GM18520 (cell line): ENCODE results near the gene RBCK1.
"Not testable (repeated sequence)": the region's sequence is repeated elsewhere in the genome, so short reads cannot be mapped to it uniquely, and the experiment has no call there.

Source experiments
- ATAC-seq: cut with Tn5 transposase; IDR thresholded peaks from one replicate; pipeline ENCODE4 v1.9.1; 2021; ENCODE audit not compliant: unreplicated experiment

Gene RBCK1

DNA sequence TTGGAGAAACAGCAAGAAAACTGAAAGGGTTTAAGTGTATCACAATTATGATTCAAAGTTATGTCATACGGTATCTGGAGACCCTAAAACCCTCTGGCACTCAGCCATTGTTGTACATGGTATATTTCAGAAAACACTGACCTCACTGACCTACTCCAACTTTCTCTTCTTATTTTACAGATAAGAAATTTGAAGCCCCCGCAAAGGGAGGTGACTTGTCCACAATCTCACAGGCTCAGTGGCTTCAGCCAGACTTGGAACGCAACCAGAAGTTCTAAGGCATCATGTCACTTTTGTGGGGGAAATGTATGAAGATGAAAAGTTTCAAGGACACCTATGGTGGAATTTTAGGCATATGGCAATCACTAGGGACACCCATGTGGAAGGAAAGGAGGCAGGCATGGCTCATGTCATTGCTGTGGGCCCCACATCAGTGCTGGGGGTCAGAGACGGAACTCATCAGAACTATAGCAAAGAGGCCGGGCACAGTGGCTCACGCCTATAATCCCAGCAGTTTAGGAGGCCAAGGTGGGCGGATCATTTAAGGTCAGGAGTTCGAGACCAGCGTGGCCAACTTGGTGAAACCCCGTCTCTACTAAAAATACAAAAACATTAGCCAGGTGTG is 32.7 kb upstream of the RBCK1 start:
- no peak for ATAC-seq

DNA sequence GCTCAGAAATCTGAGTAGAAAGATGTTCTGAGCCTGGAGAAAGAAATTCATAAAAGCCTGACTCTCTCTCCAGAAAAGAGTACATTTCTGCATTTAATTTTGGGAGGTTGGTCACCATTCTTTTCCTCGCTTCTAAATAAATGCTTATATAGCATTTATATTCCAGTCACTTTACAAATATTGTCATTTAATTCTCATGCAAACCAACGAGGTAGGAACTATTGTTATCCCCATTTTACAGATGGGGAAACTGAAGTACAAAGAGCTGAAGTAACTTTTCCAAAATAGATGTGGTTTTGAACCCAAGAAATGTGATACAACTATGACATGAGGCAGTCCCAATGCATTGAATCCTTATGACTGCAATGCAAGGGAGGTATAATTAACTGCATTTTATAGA is 32.0 kb upstream of the RBCK1 start:
- ATAC-seq, result no peak

DNA sequence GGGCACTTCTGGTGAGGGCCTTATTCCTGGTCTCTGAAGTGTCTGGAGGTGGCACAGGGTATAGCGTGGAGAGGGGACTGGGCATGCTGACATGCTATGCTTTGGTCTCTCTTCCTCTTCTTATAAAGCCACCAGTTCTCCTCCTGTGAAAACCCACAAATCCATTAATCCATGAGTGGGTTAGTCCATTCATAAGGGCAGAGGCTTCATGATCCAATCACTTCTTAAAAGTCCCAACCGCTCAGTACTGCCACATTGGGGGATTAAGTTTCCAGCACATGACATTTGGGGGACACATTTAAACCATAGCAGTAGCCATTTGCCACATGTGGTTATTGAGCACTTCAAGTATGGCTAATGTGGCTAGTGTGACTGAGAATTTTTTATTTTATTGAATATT is 31.3 kb upstream of the RBCK1 start:
- no peak for ATAC-seq

DNA sequence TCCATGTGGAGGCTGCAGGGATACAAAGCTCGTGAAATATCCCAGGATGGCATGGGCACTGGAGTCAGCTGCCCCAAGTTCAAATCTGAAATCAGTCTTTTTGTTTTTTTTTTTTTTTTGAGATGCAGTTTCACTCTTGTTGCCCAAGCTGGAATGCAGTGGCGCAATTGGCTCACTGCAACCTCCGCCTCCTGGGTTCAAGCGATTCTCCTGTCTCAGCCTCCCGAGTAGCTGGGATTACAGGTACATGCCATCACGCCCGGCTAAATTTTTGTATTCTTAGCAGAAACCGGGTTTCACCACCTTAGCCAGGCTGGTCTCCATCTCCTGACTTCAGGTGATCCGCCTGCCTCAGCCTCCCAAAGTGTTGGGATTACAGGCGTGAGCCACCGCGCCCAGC is 30.5 kb upstream of the RBCK1 start:
- not testable (repeated sequence) for ATAC-seq

DNA sequence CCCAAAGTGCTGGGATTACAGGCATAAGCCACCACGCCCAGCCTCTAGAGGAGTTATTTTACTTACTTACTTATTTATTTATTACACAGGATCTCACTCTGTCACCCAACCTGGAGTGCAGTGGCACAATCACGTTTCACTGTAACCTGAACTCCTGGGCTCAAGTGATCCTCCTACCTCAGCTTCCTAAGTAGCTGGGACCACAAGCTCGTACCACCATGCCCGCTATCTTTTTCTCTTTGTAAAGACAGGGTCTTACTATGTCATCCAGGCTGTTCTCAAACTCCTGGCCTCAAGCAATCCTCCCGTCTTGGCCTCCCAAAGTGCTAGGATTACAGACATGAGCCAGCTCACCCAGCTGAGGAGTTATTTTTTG is 29.1 kb upstream of the RBCK1 start:
- ATAC-seq, result no peak

DNA sequence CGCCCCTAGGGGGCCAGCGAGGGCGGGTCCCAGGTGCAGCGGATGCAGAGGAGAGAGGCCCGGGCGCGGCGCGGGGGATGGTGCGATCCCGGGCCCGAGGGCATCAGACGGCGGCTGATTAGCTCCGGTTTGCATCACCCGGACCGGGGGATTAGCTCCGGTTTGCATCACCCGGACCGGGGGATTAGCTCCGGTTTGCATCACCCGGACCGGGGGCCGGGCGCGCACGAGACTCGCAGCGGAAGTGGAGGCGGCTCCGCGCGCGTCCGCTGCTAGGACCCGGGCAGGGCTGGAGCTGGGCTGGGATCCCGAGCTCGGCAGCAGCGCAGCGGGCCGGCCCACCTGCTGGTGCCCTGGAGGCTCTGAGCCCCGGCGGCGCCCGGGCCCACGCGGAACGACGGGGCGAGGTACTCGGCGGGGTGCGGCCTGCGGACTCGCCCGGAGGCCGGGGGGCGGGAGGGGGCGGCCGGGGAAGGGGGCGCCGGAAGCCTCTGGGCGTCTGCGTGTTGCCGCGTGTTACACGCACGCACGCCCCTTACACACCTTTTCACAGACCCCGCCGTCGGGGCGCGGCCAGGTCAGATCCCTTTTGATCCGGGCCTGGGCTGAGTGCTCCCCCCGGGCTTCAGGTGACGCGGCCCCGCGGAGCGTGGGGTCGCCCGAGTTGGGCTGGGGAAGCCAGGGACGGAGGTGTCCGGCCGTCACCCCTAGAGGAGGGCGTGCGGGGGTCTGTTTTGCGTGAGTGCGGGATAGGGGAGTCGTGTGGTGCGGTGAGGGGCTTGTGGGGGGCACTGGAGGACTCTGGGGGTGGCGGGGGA is 27.1 kb upstream of the RBCK1 start:
- ATAC-seq, result peak; percentile 38

DNA sequence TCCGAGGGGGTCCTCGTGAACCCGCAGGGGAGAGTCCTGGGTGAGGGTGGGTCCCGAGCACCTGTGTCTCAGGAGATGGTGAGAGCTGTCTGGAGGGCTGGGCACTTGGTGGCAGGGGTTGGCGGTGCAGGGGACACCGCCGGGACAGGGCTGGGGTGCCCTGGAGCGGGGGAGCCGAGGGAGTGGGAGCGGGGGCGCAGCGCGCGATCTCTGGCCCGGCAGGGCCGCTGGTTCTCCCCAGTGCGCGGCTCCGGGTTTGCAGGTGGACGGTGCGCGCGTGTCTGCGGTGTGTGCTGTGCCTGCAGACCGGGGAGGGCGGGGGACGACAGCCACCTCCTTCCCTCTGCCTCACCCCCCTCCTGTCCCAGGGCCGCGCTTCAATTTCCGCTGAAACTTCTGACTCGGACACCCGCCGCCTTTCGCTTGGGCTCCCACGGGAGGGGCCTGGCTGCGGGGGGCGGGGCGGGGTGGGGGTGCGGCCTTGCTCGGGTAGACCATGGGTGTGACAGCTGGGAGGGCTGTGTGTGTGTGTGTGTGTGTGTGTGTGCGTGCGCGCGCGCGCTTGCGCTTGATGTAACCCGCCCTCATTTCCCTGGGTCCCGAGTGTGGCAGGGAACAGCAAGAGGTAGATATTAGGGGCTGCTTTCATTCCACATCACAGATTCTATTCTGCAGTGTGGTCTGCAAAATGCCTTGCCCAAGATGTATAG is 26.4 kb upstream of the RBCK1 start:
- ATAC-seq, result peak; percentile 40

DNA sequence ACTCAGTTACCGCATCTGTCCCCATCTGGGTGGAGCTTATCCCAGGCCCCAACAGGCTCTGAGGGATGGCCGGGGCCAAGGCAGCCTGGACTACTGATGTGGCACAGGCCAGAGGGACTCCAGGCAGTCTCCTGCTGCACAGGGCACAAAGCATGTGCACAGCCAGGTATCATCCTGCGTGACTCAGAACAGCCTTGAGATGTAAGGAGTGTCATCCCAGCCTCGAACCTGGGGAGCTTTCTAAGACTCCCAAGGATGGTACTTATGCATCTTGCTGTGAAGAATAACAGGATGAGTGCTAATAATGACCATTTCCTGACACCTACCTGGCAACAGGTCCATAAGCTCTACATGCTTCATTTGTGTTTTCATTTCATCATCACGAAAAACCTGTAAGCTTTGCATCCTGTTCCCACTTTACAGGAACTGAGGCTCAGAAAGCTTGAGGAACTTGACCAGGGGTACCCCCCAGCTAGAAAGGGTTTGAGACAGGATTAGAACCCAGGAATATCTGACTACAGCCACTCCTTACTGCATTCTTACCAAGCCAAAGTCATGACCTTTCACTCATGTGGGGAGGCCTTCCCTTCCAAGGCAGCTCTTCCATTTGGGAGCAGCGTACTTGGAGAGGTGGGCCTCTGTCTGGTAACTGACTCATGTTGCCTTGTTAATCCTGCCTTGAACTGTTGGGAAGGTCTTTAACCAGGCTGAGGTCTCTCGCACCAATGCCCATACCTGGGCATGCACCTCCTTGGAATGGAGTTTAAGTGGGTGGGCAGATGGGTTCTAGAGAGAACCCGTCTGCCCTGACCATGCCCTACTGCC is 25.6 kb upstream of the RBCK1 start:
- ATAC-seq, result no peak

DNA sequence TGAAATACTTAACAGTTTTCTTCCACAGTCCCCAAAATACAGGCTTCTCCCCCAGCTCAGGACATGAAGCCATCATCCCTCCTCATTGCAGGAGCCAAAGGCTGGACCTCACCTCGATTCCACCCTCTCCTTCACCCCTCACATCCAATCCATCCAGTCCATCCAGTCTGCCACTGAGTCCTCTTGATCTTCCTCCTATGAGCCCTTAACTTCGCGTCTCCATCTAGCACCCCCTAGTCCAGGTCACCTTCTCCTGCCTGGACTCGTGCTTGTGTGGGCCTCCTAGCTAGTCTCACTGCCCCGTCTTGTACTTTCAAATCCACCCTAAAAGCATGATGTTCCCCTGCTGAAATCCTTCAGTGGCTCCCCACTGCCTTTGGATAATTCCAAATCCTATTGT is 24.2 kb upstream of the RBCK1 start:
- ATAC-seq, result no peak

DNA sequence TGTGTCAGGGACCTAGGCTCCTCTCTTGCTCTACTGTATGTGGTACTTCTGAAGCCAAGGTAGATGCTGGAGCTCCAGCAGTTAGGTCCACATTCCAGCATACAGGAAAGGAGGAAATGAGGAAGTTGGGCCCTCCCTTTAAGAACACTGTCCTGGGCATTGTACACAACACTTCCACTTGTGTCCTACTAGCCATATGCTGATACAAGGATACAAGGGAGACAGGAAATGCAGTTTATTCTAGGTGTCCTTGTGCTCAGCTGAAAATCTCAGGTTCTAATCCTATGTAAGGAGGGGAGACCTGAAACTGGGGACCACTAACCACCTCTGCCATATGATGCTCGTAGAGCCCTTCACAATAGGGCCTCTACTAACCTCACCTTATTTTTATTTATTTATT is 23.4 kb upstream of the RBCK1 start:
- ATAC-seq, result no peak

DNA sequence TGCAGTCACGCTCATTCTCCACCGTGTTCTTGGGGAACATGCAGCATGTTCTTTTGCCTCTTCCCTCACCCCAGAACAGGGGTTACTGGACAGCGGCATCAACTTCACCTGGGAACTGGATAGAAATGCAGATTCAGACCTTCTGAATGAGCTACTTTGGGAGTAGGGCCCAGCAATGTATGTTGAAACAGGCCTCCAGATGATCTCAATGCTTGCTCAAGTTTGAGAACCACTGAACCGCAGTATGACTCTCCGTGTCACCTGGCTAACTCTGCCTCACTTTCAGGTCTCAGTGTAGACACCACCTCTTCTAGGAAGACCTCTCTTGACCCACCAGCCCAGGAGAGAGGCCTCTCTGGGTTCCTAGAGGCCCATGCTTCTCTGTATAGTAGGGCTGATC is 22.7 kb upstream of the RBCK1 start:
- ATAC-seq, result no peak

DNA sequence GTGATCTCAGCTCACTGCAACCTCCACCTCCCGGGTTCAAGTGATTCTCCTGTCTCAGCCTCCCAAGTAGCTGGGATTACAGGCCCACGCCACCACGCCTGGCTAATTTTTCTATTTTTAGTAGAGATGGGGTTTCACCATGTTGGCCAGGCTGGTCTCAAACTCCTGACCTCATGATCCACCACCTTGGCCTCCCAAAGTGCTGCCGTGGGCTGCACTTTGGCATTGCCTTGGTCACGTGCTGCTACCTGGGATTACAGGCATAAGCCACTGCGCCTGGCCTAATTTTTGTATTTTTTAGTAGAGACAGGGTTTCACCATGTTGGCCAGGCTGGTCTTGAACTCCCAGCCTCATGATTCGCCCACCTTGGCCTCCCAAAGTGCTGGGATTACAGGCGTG is 21.5 kb upstream of the RBCK1 start:
- ATAC-seq, result not testable (repeated sequence)

DNA sequence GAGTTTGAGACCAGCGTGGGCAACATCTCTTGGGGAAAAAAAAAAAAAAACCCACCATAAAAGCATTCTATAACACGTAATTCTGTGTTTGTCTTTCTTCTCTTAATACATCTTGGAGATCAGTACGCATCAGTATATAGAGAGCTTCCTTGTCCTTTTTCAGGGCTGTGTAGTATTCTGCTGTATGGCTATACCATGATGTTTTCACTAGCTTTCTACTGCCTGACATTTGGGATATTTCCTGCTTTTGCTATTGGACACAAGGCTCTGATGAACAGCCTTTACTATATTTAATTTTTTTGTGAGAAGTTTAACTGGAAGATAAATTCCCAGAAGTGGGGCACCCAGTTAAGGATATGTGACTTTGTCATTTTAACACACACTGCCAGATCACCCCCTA is 20.6 kb upstream of the RBCK1 start:
- ATAC-seq, result no peak

DNA sequence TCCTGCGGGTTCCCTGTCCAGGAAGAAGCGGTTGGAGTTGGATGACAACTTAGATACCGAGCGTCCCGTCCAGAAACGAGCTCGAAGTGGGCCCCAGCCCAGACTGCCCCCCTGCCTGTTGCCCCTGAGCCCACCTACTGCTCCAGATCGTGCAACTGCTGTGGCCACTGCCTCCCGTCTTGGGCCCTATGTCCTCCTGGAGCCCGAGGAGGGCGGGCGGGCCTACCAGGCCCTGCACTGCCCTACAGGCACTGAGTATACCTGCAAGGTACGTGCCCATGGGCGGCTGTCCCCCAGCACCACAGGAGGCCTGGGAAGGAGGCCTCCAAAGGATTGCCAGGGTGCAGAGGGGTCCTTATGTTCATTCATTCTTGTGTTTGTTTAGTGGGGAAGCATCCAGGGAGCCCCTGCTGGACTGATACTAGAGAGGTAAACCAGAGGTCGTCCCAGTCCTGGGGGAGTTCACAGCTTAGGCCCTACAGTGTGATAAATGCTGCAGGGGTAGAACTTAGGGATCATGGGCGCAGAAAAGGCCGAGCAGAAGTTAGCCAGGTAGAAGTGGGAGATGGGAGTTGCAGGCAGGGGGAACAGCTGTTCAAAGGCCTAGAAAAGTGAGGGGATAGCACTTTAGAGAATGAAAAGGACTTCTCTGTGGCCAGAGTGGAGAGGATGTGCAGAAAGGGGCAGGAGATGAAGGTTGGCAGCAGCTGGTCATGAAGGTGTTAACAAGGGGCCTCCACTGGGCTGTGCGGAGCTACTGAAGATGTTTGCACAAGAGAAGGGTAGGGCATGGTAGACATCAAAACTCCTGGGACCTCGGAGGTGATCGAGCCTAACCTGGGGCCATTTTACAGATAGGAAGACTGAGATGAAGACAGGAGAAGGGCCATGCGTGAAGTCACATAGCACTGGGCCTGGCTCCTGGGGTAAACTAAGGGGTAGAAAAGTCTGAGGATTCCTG is 19.8 kb upstream of the RBCK1 start:
- ATAC-seq, result no peak

DNA sequence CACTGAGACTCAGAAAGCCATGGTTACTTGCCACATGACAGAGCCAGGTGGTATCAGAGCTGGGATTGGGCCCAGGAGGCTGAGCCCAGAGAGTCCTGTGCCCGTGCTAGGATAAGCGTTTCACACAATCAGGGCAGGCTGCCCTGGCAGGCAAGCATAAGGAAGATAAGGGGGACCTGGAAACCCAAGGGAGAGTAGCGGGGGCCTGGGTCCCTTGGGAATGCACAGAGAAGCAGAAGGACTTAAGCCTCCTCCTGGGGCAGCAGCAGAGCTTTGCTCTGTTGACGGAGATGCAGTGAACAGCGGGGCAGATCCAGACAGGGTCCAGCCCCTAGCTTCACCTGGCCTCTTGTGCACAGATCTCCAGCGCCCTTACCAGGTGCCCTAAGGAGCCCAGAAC is 18.9 kb upstream of the RBCK1 start:
- ATAC-seq, result no peak

DNA sequence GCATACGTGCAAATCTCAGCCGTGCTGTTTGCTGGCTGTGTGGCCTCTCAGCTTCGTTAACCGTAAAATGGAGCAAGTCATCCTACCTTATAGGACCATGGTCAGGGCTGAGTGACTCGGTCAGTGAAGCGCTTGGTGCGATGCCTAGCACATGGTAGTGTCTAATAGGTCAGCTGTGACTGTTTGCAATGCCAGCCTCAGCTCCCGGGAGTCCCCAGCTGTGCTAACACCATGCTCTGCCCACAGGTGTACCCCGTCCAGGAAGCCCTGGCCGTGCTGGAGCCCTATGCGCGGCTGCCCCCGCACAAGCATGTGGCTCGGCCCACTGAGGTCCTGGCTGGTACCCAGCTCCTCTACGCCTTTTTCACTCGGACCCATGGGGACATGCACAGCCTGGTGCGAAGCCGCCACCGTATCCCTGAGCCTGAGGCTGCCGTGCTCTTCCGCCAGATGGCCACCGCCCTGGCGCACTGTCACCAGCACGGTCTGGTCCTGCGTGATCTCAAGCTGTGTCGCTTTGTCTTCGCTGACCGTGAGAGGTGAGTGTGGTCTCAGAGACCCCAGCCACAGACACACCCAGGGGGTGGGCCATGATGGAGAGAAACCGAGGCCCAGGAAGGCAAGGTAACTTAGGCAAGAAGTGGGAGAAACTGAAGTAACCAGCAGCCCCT is 16.9 kb upstream of the RBCK1 start:
- ATAC-seq, result no peak

DNA sequence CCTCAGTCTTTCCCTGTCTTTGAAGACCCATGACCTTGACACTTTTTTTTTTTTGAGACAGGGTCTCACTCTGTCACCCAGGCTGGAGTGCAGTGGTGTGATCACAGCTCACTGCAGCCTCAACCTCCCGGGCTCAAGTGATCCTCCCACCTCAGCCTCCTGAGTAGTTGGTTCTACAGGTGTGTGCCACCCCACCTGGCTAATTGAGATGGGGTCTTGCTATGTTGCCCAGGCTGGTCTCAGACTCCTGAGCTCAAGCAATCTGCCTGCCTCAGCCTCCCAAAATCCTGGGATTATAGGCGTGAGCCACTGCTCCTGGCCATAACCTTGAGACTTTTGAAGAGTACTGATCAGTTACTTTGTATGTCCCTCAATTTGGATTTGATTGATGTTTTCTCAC is 14.8 kb upstream of the RBCK1 start:
- not testable (repeated sequence) for ATAC-seq

DNA sequence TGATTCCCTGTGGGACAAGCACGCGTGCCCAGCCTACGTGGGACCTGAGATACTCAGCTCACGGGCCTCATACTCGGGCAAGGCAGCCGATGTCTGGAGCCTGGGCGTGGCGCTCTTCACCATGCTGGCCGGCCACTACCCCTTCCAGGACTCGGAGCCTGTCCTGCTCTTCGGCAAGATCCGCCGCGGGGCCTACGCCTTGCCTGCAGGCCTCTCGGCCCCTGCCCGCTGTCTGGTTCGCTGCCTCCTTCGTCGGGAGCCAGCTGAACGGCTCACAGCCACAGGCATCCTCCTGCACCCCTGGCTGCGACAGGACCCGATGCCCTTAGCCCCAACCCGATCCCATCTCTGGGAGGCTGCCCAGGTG is 11.9 kb upstream of the RBCK1 start:
- ATAC-seq, result no peak

DNA sequence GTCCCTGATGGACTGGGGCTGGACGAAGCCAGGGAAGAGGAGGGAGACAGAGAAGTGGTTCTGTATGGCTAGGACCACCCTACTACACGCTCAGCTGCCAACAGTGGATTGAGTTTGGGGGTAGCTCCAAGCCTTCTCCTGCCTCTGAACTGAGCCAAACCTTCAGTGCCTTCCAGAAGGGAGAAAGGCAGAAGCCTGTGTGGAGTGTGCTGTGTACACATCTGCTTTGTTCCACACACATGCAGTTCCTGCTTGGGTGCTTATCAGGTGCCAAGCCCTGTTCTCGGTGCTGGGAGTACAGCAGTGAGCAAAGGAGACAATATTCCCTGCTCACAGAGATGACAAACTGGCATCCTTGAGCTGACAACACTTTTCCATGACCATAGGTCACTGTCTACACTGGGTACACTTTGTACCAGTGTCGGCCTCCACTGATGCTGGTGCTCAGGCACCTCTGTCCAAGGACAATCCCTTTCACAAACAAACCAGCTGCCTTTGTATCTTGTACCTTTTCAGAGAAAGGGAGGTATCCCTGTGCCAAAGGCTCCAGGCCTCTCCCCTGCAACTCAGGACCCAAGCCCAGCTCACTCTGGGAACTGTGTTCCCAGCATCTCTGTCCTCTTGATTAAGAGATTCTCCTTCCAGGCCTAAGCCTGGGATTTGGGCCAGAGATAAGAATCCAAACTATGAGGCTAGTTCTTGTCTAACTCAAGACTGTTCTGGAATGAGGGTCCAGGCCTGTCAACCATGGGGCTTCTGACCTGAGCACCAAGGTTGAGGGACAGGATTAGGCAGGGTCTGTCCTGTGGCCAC is 11.3 kb upstream of the RBCK1 start:
- no peak for ATAC-seq
